ENCODE data around the gene OTOG. TPM values are rescaled to one million over a fixed set of nuclear protein-coding genes. Genes with fewer than 3 reads are reported as not detected.
A peak's percentile ranks its signal among the peaks of the same experiment; 100 is the strongest.

Gene OTOG
- total and polyA plus RNA-seq, 2 donors (not counting 3 experiments of a cell fraction or from before 2014, with no cell fraction given): not detected

- H3K9me1 ChIP-seq (replicated peaks; ENCODE audit: control insufficient read depth, extremely low read depth, insufficient read depth, low read length): no peaks in the 10 kb centered on the region
- H3K36me3 ChIP-seq (ENCODE audit: control insufficient read depth in 2 of 2, extremely low read depth in 1 of 2, insufficient read depth in 2 of 2, low read length in 2 of 2): no peaks in the 10 kb centered on the region
- peak; percentile 8 for DNase-seq (ENCODE audit: low read depth, low spot score)
- no TSS peak for BruUV-seq (replicated peaks)
- ChIA-PET POLR2A (no interaction called here), CTCF (interaction anchor here (0.6 to 4.0 kb wide), 11 partner anchors 9 to 305 kb away, joined by 3 to 128 read pairs (median 4); no protein-coding TSS in a partner anchor)
- H3K79me2 ChIP-seq (ENCODE audit: control insufficient read depth, insufficient read depth, low read length): no peaks in the 10 kb centered on the region
- intact Hi-C loops (cut with micrococcal nuclease) (loop anchor here (1.0 kb wide), 3 partner anchors 145 to 299 kb away; no protein-coding TSS in a partner anchor), dilution Hi-C loops (cut with MboI; ENCODE audit: extremely low pct_ligation_motif_present, low sequenced_read_pairs) (no loop called here)
- no peak overlapping the region for H3K27ac ChIP-seq (ENCODE audit: insufficient read depth, low read depth, low read length)
- peaks cover 2 to 5% of the 10 kb centered on the region in 2 experiments for H3K27me3 ChIP-seq (ENCODE audit: control insufficient read depth in 2 of 2, insufficient read depth in 2 of 2, low read length in 2 of 2)
- no peak overlapping the region for H3K4me3 ChIP-seq (replicated peaks in 1 of 3; ENCODE audit: insufficient read depth in 1 of 3, low read depth in 1 of 3, low read length in 3 of 3)
- H4K20me1 ChIP-seq (replicated peaks; ENCODE audit: control insufficient read depth, extremely low read depth, insufficient read depth, low read length): no peaks in the 10 kb centered on the region
- H3K4me2 ChIP-seq (ENCODE audit: insufficient read depth, low read length): no peak overlapping the region
- no peak overlapping the region for H2AFZ ChIP-seq (ENCODE audit: low read depth, low read length)
- no peak overlapping the region for H3K9ac ChIP-seq (replicated peaks; ENCODE audit: extremely low read depth, insufficient read depth, low read length)
- H3K9me3 ChIP-seq (replicated peaks; ENCODE audit: control insufficient read depth, insufficient read depth, low read length): no peaks in the 10 kb centered on the region
- TF ChIP-seq GATA2 (IDR thresholded peaks at IDR 0.05; ENCODE audit: insufficient read depth, insufficient read length, low read depth, low read length) (no peak), POLR2AphosphoS5 (IDR thresholded peaks at IDR 0.05; ENCODE audit: insufficient read depth, low read depth, low read length) (no peak), POLR2A (IDR thresholded peaks at IDR 0.05; ENCODE audit: low read depth, low read length) (no peak), EZH2 (IDR thresholded peaks at IDR 0.05; ENCODE audit: borderline replicate concordance, low read depth, low read length, severe bottlenecking) (no peak), JUN (IDR thresholded peaks at IDR 0.05; ENCODE audit: borderline replicate concordance, insufficient read depth, insufficient read length, low read depth) (no peak), FOS (IDR thresholded peaks at IDR 0.05; ENCODE audit: borderline replicate concordance, insufficient read depth, low read length) (no peak), CTCF (IDR thresholded peaks at IDR 0.05; ENCODE audit: extremely low read depth in 1 of 2, insufficient read depth in 1 of 2, low read depth in 1 of 2, low read length in 2 of 2) (no peak), MYC (IDR thresholded peaks at IDR 0.05; ENCODE audit: low read depth, low read length) (no peak)
- TF ChIP-seq, protein P1, sequence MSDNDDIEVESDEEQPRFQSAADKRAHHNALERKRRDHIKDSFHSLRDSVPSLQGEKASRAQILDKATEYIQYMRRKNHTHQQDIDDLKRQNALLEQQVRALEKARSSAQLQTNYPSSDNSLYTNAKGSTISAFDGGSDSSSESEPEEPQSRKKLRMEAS (IDR thresholded peaks at IDR 0.05; ENCODE audit: insufficient read depth, insufficient read length): no peak
- no peaks in the 10 kb centered on the region for H3K4me1 ChIP-seq (ENCODE audit: control insufficient read depth, extremely low read depth, insufficient read depth, low read length)
- FAIRE-seq: no peak
Measured at GRCh38 chr11:17528906-17529843, 17.9 kb upstream of the OTOG start.

Measured in endothelial cell of umbilical vein (primary cell).